K562 (cell line): ENCODE data around the gene DOK3. TPM values are rescaled to one million over a fixed set of nuclear protein-coding genes. Genes with fewer than 3 reads are reported as not detected.
A peak's percentile ranks its signal among the peaks of the same experiment; 100 is the strongest.

Experiments used
- ATF4 ChIP-seq: fragments of 450-650 bp; formaldehyde crosslinking; IDR thresholded peaks from 2 replicates; pipeline ENCODE4 v1.4.0; 2022; ENCODE audit warnings: mild to moderate bottlenecking, moderate library complexity
- BCOR ChIP-seq: fragments of 450-650 bp; IDR thresholded peaks from 2 replicates; pipeline ENCODE4 v1.6.1; 2016
- CBX5 ChIP-seq: IDR thresholded peaks from 2 replicates; pipeline ENCODE4 v1.6.1; 2014; ENCODE audit warnings: low read depth, borderline replicate concordance
- CREBBP ChIP-seq: IDR thresholded peaks from one replicate; pipeline ENCODE4 v1.6.1; 2012; ENCODE audit warnings: low read depth, mild to moderate bottlenecking, control low read depth, inconsistent platforms, low read length
- ETV5 ChIP-seq: sonication (generic); formaldehyde crosslinking; IDR thresholded peaks from 2 replicates; pipeline ENCODE4 v1.4.0; 2020; ENCODE audit warnings: low read depth, mild to moderate bottlenecking, missing genetic modification reagents
- ETV6 ChIP-seq, 3 experiments: fragments of 150-350 bp in 1 of 3; sonication (generic) in 1 of 3; formaldehyde crosslinking in 1 of 3; IDR thresholded peaks; 2 replicates each; pipeline versions ENCODE4 v1.6.1 to v1.8.0; 2014 to 2022; ENCODE audit warnings: borderline replicate concordance in 2 of 3, low read depth in 2 of 3, antibody characterized with exemption in 1 of 3, low read length in 1 of 3, mild to moderate bottlenecking in 1 of 3, missing genetic modification reagents in 1 of 3
- HES1 ChIP-seq: fragments of 450-650 bp; IDR thresholded peaks from 2 replicates; pipeline ENCODE4 v1.6.1; 2016; ENCODE audit warnings: low read depth, mild to moderate bottlenecking, moderate library complexity
- PKNOX1 ChIP-seq: fragments of 450-650 bp; IDR thresholded peaks from 2 replicates; pipeline ENCODE4 v1.6.1; 2016
- PRDM10 ChIP-seq: fragments of 450-650 bp; IDR thresholded peaks from 2 replicates; pipeline ENCODE4 v1.6.1; 2018; ENCODE audit not compliant: partially characterized antibody
- RBM25 ChIP-seq: fragments of 200-400 bp; formaldehyde crosslinking; IDR thresholded peaks from 2 replicates; pipeline ENCODE4 v1.6.1; 2018; ENCODE audit warnings: low read length, low read depth, moderate library complexity; ENCODE audit not compliant: severe bottlenecking
- SREBF1 ChIP-seq: fragments of 150-350 bp; IDR thresholded peaks from 2 replicates; pipeline ENCODE4 v1.6.1; 2014; ENCODE audit warnings: antibody characterized with exemption, low read depth, low read length, borderline replicate concordance
- XRCC4 ChIP-seq: IDR thresholded peaks from one replicate; pipeline ENCODE4 v1.6.1; 2011; ENCODE audit not compliant: insufficient read depth, insufficient read length; ENCODE audit errors: extremely low read depth
- ZNF583 ChIP-seq: fragments of 250-450 bp; sonication (Bioruptor Pico); IDR thresholded peaks from 2 replicates; pipeline ENCODE4 v1.4.0; 2020
- polyA plus RNA-seq, 8 experiments: library from polyadenylated mRNA; depleted of rRNA in 4 of 8; stranded (reverse) in 5 of 8; unstranded in 3 of 8; fragments of >200 nt; fragmentation: Nextera tagmentation in 2 of 8; fragmentation: Illumina TruSeq in 1 of 8; extraction: Ambion mirVana in 2 of 8; extraction: Trizol in 1 of 8; gene quantifications; 2 replicates each; pipeline versions ENCODE4 v1.2.1 to v1.2.3, GENCODE V29; 2011 to 2014; ENCODE audit warnings: inconsistent platforms in 1 of 8, missing spikeins in 1 of 8
- total RNA-seq, 7 experiments: library from RNA; depleted of rRNA in 6 of 7; stranded (reverse); fragments of >200 nt in 6 of 7; fragmentation: Illumina TruSeq in 2 of 7; extraction: Trizol in 2 of 7; gene quantifications; 2 replicates each; pipeline versions ENCODE4 v1.2.1 to v1.2.3, GENCODE V29; 2011 to 2021; ENCODE audit warnings: low replicate concordance in 1 of 7

DOK3 gene
- total and polyA plus RNA-seq, 9 of the 15 experiments (the other 6 are each of a cell fraction or from before 2014, with no cell fraction given), result 1.3 to 23.0 (median 8.0) TPM

GRCh38 chr5:177493795-177494345 lies 15.8 kb downstream of the DOK3 start (continued):
- TF ChIP-seq PRDM10 (no peak), XRCC4 (no peak), ZNF583 (CRISPR knock-in tag) (no peak), ETV6 (IDR thresholded peaks at IDR 0.05; ENCODE audit: borderline replicate concordance in 1 of 2, low read depth in 2 of 2, low read length in 1 of 2) (no peak), ETV6 (CRISPR knock-in tag; IDR thresholded peaks at IDR 0.05; ENCODE audit: borderline replicate concordance) (no peak), PKNOX1 (no peak), CREBBP (no peak), ETV5 (peak; percentile 40; the same call in 1 of the 2 replicates), CBX5 (no peak), RBM25 (peak; percentile 51), BCOR (peak; percentile 68; the same call in 1 of the 2 replicates), ATF4 (no peak), SREBF1 (no peak), HES1 (no peak)
